NCI-H2029 (cell line): ENCODE results near the gene CISTR.
"Not testable (repeated sequence)": the region's sequence is repeated elsewhere in the genome, so short reads cannot be mapped to it uniquely, and the experiment has no call there.

ENCODE experiments used
- DNase-seq: peaks from one replicate; lab custom pipeline; 2025; lab: John Stamatoyannopoulos, UW

Gene CISTR

GRCh38 chr12:53762793-53763192 lies 11.0 kb upstream of the CISTR start:
- DNase-seq: not testable (repeated sequence)

GRCh38 chr12:53761306-53761705 lies 9.5 kb upstream of the CISTR start:
- DNase-seq: no peak

GRCh38 chr12:53759261-53759660 lies 7.5 kb upstream of the CISTR start:
- no peak for DNase-seq

GRCh38 chr12:53758730-53759103 lies 6.9 kb upstream of the CISTR start:
- no peak for DNase-seq

GRCh38 chr12:53758081-53758729 lies 6.4 kb upstream of the CISTR start:
- no peak for DNase-seq

- peak; percentile 46 for DNase-seq
These were observed 5.5 kb upstream of the CISTR start for GRCh38 chr12:53757101-53757770.

- DNase-seq: no peak
These were observed 4.7 kb upstream of the CISTR start for GRCh38 chr12:53756300-53757100.

- DNase-seq: no peak
These were observed 4.1 kb upstream of the CISTR start for GRCh38 chr12:53755893-53756292.

GRCh38 chr12:53755451-53755891 lies 3.7 kb upstream of the CISTR start:
- DNase-seq: no peak

- DNase-seq: peak; percentile 44
These were observed 3.0 kb upstream of the CISTR start for GRCh38 chr12:53754633-53755264.

GRCh38 chr12:53754188-53754585 lies 2.4 kb upstream of the CISTR start:
- DNase-seq: no peak

- DNase-seq: no peak
These were observed 842 bp upstream of the CISTR start for GRCh38 chr12:53752621-53753020.

- DNase-seq: no peak
These were observed 418 bp upstream of the CISTR start for GRCh38 chr12:53752192-53752601.

- DNase-seq: peak; percentile 26
These were observed 905 bp downstream of the CISTR start for GRCh38 chr12:53750812-53751335.

- DNase-seq: no peak
These were observed 1.6 kb downstream of the CISTR start for GRCh38 chr12:53749986-53750811.

GRCh38 chr12:53748072-53748840 lies 3.5 kb downstream of the CISTR start:
- no peak for DNase-seq

- DNase-seq: no peak
These were observed 4.7 kb downstream of the CISTR start for GRCh38 chr12:53747095-53747494.

GRCh38 chr12:53746592-53747092 lies 5.1 kb downstream of the CISTR start:
- DNase-seq: peak; percentile 85

- no peak for DNase-seq
These were observed 7.0 kb downstream of the CISTR start for GRCh38 chr12:53744751-53745150.

GRCh38 chr12:53744130-53744441 lies 7.7 kb downstream of the CISTR start:
- DNase-seq: no peak
